GM12878 (cell line): ENCODE results near the gene ANOS1. TPM values are rescaled to one million over a fixed set of nuclear protein-coding genes. Genes with fewer than 3 reads are reported as not detected.

ENCODE experiments used
- ATAC-seq: fragments of 200-7000 bp; cut with Tn5 transposase; 3 replicates; pipeline ENCODE4 v1.9.1; 2020; ENCODE audit warnings: mild to moderate bottlenecking, moderate library complexity
- BruUV-seq: library from RNA; stranded (reverse); fragments of 400-500 nt; replicated peaks from 2 replicates; lab custom pipeline; 2021; lab: Mats Ljungman, UMichigan
- CTCF ChIA-PET: fragments of 300-600 bp; sonication (Branson Sonifier 250); formaldehyde crosslinking; extraction: SDS; loops from one replicate; lab custom pipeline; 2021; ENCODE audit warnings: inconsistent platforms; lab: Yijun Ruan, JAX
- POLR2A ChIA-PET: fragments of 350-600 bp; formaldehyde crosslinking; extraction: SDS; loops from one replicate; lab custom pipeline; 2021; ENCODE audit warnings: inconsistent platforms; lab: Charles Lee
- RAD21 ChIA-PET: fragments of 300-600 bp; sonication (Branson Sonifier 250); formaldehyde crosslinking; loops from one replicate; lab custom pipeline; 2023; ENCODE audit warnings: antibody characterized with exemption; ENCODE audit not compliant: unreplicated experiment; lab: Charles Lee
- SMC1A ChIA-PET: fragments of 300-600 bp; sonication (Branson Sonifier 250); formaldehyde crosslinking; loops from one replicate; lab custom pipeline; 2023; ENCODE audit not compliant: unreplicated experiment, uncharacterized antibody; lab: Charles Lee
- DNase-seq: peaks from one replicate; pipeline ENCODE4 v3.0.0-alpha.2; 2011; ENCODE audit warnings: low read depth, low spot score
- FAIRE-seq: peaks from 3 replicates; lab custom pipeline; 2011; peaks lifted over from hg19 to GRCh38; lab: Jason Lieb, UNC
- H2AFZ ChIP-seq: 2 replicates; pipeline ENCODE4 v1.6.0; 2011; ENCODE audit warnings: low read depth, low read length, control low read depth; ENCODE audit not compliant: control insufficient read depth
- H3K27ac ChIP-seq: 2 replicates; pipeline ENCODE4 v1.5.1; 2011; ENCODE audit warnings: control low read depth; ENCODE audit not compliant: control insufficient read depth, insufficient read depth
- H3K27me3 ChIP-seq, 2 experiments: replicated peaks in 1 of 2; 2 replicates each; pipeline versions ENCODE4 v1.6.0 to v1.6.1; 2011; ENCODE audit warnings: low read length in 1 of 2; ENCODE audit not compliant: control insufficient read depth in 2 of 2, insufficient read depth in 2 of 2
- H3K36me3 ChIP-seq, 2 experiments: 2 replicates each; pipeline ENCODE4 v1.5.1; 2011; ENCODE audit warnings: low read length in 1 of 2; ENCODE audit not compliant: control insufficient read depth in 2 of 2, insufficient read depth in 2 of 2
- H3K4me1 ChIP-seq: 2 replicates; pipeline ENCODE4 v1.6.1; 2011; ENCODE audit warnings: mild to moderate bottlenecking, low read length, moderate library complexity, mixed read lengths; ENCODE audit not compliant: control insufficient read depth, insufficient read depth
- H3K4me2 ChIP-seq: 2 replicates; pipeline ENCODE4 v1.6.0; 2011; ENCODE audit warnings: control low read depth; ENCODE audit not compliant: control insufficient read depth, insufficient read depth
- H3K4me3 ChIP-seq: fragments of 200-600 bp; sonication (generic); 2 replicates; pipeline ENCODE4 v1.5.1; 2016
- H3K79me2 ChIP-seq: 2 replicates; pipeline ENCODE4 v1.6.0; 2011; ENCODE audit warnings: low read length; ENCODE audit not compliant: control insufficient read depth, insufficient read depth
- H3K9ac ChIP-seq: 2 replicates; pipeline ENCODE4 v1.8.0; 2011; ENCODE audit warnings: low read length, control low read depth, mixed read lengths; ENCODE audit not compliant: control insufficient read depth, insufficient read depth
- H3K9me3 ChIP-seq: replicated peaks from 3 replicates; pipeline ENCODE4 v1.5.1; 2011; ENCODE audit warnings: mild to moderate bottlenecking, low read length; ENCODE audit not compliant: control insufficient read depth, insufficient read depth
- H4K20me1 ChIP-seq: 2 replicates; pipeline ENCODE4 v1.6.0; 2011; ENCODE audit not compliant: control insufficient read depth, insufficient read depth
- BHLHE40 ChIP-seq, 2 experiments: fragments of 450-650 bp in 1 of 2; IDR thresholded peaks; 2 replicates each; pipeline ENCODE4 v1.6.1; 2011 to 2017; ENCODE audit warnings: low read depth in 2 of 2, borderline replicate concordance in 1 of 2, improper control_type of control experiment in 1 of 2, low read length in 1 of 2, mild to moderate bottlenecking in 1 of 2
- CTCF ChIP-seq, 3 experiments: IDR thresholded peaks in 2 of 3; conservative IDR thresholded peaks in 1 of 3; 2 replicates each; pipeline ENCODE4 v1.5.1; 2011; ENCODE audit warnings: low read depth in 3 of 3, low read length in 3 of 3, mild to moderate bottlenecking in 3 of 3, control low read depth in 2 of 3, moderate library complexity in 2 of 3, inconsistent platforms in 1 of 3, mixed read lengths in 1 of 3; ENCODE audit not compliant: control insufficient read depth in 2 of 3, insufficient read depth in 1 of 3; ENCODE audit errors: extremely low read depth in 1 of 3
- EZH2 ChIP-seq: IDR thresholded peaks from 2 replicates; pipeline ENCODE4 v1.6.1; 2012; ENCODE audit warnings: low read depth, mild to moderate bottlenecking, control low read depth, inconsistent platforms, low read length, borderline replicate concordance; ENCODE audit not compliant: control insufficient read depth
- IKZF2 ChIP-seq, 2 experiments: fragments of 450-650 bp; IDR thresholded peaks; 2 replicates each; pipeline ENCODE4 v1.6.1; 2017; ENCODE audit warnings: mild to moderate bottlenecking in 2 of 2, moderate library complexity in 2 of 2
- RAD21 ChIP-seq: IDR thresholded peaks from 2 replicates; pipeline ENCODE4 v1.6.1; 2011; ENCODE audit warnings: mild to moderate bottlenecking, low read depth, low read length, moderate library complexity; ENCODE audit not compliant: insufficient read depth
- SMC3 ChIP-seq: IDR thresholded peaks from 2 replicates; pipeline ENCODE4 v1.6.1; 2011; ENCODE audit warnings: low read length, improper control_type of control experiment, borderline replicate concordance
- STAT3 ChIP-seq: IDR thresholded peaks from 2 replicates; pipeline ENCODE4 v1.6.1; 2011; ENCODE audit warnings: low read depth, low read length, improper control_type of control experiment
- WGBS: methylation state at CpG from one replicate; pipeline ENCODE4 v1.1.6; 2016; ENCODE audit warnings: low lambda C conversion rate; ENCODE audit not compliant: insufficient replicate concordance, insufficient coverage; ENCODE audit errors: missing lambda C conversion rate; 5-methylcytosine and 5-hydroxymethylcytosine counted together
- in situ Hi-C: fragments of 300-500 bp; cut with MboI; formaldehyde crosslinking; loops from 9 replicates; pipeline ENCODE4 v1.14.3; 2018; ENCODE audit warnings: mixed read lengths
- intact Hi-C: fragments of 100-400 bp; cut with micrococcal nuclease; formaldehyde crosslinking; loops from one replicate; pipeline ENCODE4 v1.14.2; 2022; ENCODE audit not compliant: unreplicated experiment
- polyA plus RNA-seq, 11 experiments: library from polyadenylated mRNA; depleted of rRNA in 4 of 11; unstranded in 6 of 11; stranded (reverse) in 5 of 11; fragments of >200 nt; fragmentation: Nextera tagmentation in 4 of 11; fragmentation: Illumina TruSeq in 1 of 11; extraction: Ambion mirVana in 4 of 11; extraction: Trizol in 1 of 11; gene quantifications; 1 replicate in 1 of 11; 2 replicates in 10 of 11; pipeline versions ENCODE4 v1.2.1 to v1.2.3, GENCODE V29; 2011 to 2016; ENCODE audit warnings: inconsistent platforms in 2 of 11, missing spikeins in 2 of 11, low read depth in 1 of 11
- total RNA-seq, 4 experiments: library from RNA; depleted of rRNA in 3 of 4; stranded (reverse); fragments of >200 nt in 3 of 4; fragmentation: Illumina TruSeq in 1 of 4; extraction: Trizol in 1 of 4; gene quantifications; 2 replicates each; pipeline versions ENCODE4 v1.2.1 to v1.2.3, GENCODE V29; 2013 to 2021

The ANOS1 gene
- total and polyA plus RNA-seq, 10 of the 15 experiments (the other 5 are each of a cell fraction or from before 2014, with no cell fraction given) = under 0.01 to 4.0 (median 0.03) TPM; not detected in 3

GRCh38 chrX:8738588-8739189 is 6.8 kb upstream of the ANOS1 start:
- SMC1A ChIA-PET = interaction anchor here (0.6 to 2.8 kb wide), 9 partner anchors 10 to 791 kb away, joined by 3 to 13 read pairs (median 4); no protein-coding TSS in a partner anchor
- Histone ChIP-seq H3K27me3 (no peaks in the 10 kb centered on the region), H3K9ac (no peak overlapping the region), H3K36me3 (no peaks in the 10 kb centered on the region), H2AFZ (no peak overlapping the region), H3K4me1 (no peaks in the 10 kb centered on the region), H3K4me3 (no peak overlapping the region), H3K27ac (no peak overlapping the region), H3K4me2 (no peak overlapping the region), H3K9me3 (no peaks in the 10 kb centered on the region), H4K20me1 (no peaks in the 10 kb centered on the region), H3K79me2 (no peaks in the 10 kb centered on the region)
- WGBS = 0% methylated on average over 7 of the region's 7 CpGs
- peak; percentile 69 for ATAC-seq
- no peak for FAIRE-seq
- no peak for DNase-seq
- POLR2A ChIA-PET = no interaction called here
- BruUV-seq = no TSS peak
- TF ChIP-seq IKZF2 (IDR thresholded peaks at IDR 0.05) (no peak), RAD21 (peak; percentile 76), EZH2 (no peak), CTCF (IDR thresholded peaks at IDR 0.05 in 2 of 3, conservative IDR thresholded peaks at IDR 0.05 in 1 of 3; ENCODE audit: control insufficient read depth in 2 of 3, extremely low read depth in 1 of 3, insufficient read depth in 1 of 3, low read depth in 3 of 3, low read length in 3 of 3) (peak; percentile 55 to 68 (median 62)), STAT3 (no peak), BHLHE40 (IDR thresholded peaks at IDR 0.05; ENCODE audit: borderline replicate concordance in 1 of 2, low read depth in 2 of 2, low read length in 1 of 2) (no peak), SMC3 (peak; percentile 69; the same call in 1 of the 2 replicates)
- in situ Hi-C loops = loop anchor here (5.0 kb wide), 1 partner anchor 741 kb away; no protein-coding TSS in a partner anchor
- RAD21 ChIA-PET = interaction anchor here (0.7 to 1.6 kb wide), 5 partner anchors 374 to 748 kb away, joined by 3 to 7 read pairs (median 6); no protein-coding TSS in a partner anchor
- intact Hi-C loops = loop anchor here (1.0 to 2.0 kb wide), 3 partner anchors 374 to 742 kb away; no protein-coding TSS in a partner anchor
- CTCF ChIA-PET = interaction anchor here (0.6 to 2.9 kb wide), 26 partner anchors 8 to 1735 kb away, joined by 3 to 29 read pairs (median 4); no protein-coding TSS in a partner anchor
